ENCODE results near the gene DUSP14.

The DUSP14 gene

DNA sequence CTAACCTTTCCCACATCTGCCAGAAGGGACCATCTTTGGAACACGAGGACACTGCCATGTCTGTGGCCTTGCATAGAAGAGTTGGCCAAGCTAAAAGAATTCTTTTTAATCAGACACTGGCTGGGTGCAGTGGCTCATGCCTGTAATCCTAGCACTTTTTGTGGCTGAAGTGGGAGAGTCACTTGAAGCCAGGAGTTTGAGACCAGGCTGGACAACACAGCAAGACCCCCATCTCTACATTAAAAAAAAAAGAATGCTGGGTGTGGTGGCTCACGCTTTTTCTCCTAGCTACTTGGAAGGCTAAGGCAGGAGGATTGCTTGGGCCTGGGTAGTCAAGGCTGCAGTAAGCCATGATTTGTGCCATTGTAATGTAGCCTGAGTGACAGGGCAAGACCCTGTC lies 9.3 kb upstream of the DUSP14 start:
- Histone ChIP-seq H3K4me2 (ENCODE audit: insufficient read depth, low read length) (no peak overlapping the region), H3K9ac (ENCODE audit: low read depth, low read length) (no peak overlapping the region), H3K4me3 (ENCODE audit: low read depth in 1 of 2, low read length in 2 of 2) (no peak overlapping the region), H3K9me3 (ENCODE audit: insufficient read depth, low read length, severe bottlenecking) (no peaks in the 10 kb centered on the region), H3K36me3 (ENCODE audit: insufficient read depth, low read length) (peaks cover 45% of the 10 kb centered on the region), H3K27me3 (ENCODE audit: insufficient read depth, low read length, poor library complexity) (no peaks in the 10 kb centered on the region), H3K79me2 (ENCODE audit: insufficient read depth, low read length) (no peaks in the 10 kb centered on the region), H3K27ac (ENCODE audit: low read length) (no peak overlapping the region), H2AFZ (ENCODE audit: low read depth, low read length) (no peak overlapping the region), H4K20me1 (ENCODE audit: insufficient read depth, low read length) (no peaks in the 10 kb centered on the region), H3K4me1 (ENCODE audit: insufficient read depth, low read length) (peaks cover 8% of the 10 kb centered on the region; the same call in 1 of the 2 replicates)
- ATAC-seq (ENCODE audit: insufficient read depth, low read depth) (no peak), DNase-seq (no peak)
- TF ChIP-seq EZH2 (IDR thresholded peaks at IDR 0.05; ENCODE audit: borderline replicate concordance, low read depth, low read length, severe bottlenecking), result no peak
- TF ChIP-seq, protein P1, sequence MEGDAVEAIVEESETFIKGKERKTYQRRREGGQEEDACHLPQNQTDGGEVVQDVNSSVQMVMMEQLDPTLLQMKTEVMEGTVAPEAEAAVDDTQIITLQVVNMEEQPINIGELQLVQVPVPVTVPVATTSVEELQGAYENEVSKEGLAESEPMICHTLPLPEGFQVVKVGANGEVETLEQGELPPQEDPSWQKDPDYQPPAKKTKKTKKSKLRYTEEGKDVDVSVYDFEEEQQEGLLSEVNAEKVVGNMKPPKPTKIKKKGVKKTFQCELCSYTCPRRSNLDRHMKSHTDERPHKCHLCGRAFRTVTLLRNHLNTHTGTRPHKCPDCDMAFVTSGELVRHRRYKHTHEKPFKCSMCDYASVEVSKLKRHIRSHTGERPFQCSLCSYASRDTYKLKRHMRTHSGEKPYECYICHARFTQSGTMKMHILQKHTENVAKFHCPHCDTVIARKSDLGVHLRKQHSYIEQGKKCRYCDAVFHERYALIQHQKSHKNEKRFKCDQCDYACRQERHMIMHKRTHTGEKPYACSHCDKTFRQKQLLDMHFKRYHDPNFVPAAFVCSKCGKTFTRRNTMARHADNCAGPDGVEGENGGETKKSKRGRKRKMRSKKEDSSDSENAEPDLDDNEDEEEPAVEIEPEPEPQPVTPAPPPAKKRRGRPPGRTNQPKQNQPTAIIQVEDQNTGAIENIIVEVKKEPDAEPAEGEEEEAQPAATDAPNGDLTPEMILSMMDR (IDR thresholded peaks at IDR 0.05; ENCODE audit: borderline replicate concordance, extremely low read depth, low read length, poor library complexity, severe bottlenecking), result no peak

DNA sequence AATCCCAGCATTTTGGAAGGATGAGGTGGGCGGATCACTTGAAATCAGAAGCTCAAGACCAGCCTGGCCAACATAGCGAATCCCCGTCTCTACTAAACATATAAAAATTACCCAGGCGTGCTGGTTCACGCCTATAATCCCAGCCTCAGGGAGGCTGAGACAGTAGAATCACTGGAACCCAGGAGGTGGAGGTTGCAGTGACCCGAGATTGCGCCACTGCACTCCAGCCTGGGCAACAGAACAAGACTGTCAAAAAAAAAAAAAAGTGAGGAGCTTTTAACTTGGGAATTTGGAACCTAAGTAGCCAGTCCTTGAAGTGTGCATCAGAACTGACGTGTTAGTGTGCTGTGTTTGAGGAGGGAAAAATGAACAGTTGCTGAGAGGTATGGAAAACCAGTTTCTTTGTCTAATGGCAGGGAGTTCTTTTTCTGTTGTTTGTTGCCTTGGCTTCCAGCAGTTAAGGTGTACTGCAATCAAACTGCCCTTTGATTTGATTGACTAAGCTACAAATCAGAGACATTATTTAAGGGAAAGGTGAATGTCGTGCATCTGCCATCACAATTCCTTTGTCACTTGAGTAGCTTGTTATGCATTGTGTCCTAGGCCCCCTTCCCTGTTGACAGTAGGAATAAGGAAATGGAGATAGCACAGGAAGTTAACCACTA lies 8.6 kb upstream of the DUSP14 start:
- no peak for ATAC-seq (ENCODE audit: insufficient read depth, low read depth)
- no peak overlapping the region for H3K9ac ChIP-seq (ENCODE audit: low read depth, low read length)
- H3K4me2 ChIP-seq (ENCODE audit: insufficient read depth, low read length), result no peak overlapping the region
- no peaks in the 10 kb centered on the region for H3K79me2 ChIP-seq (ENCODE audit: insufficient read depth, low read length)
- H3K27me3 ChIP-seq (ENCODE audit: insufficient read depth, low read length, poor library complexity), result no peaks in the 10 kb centered on the region
- no peaks in the 10 kb centered on the region for H4K20me1 ChIP-seq (ENCODE audit: insufficient read depth, low read length)
- H3K4me3 ChIP-seq (ENCODE audit: low read depth in 1 of 2, low read length in 2 of 2), result no peak overlapping the region
- no peak overlapping the region for H3K27ac ChIP-seq (ENCODE audit: low read length)
- peaks cover 8% of the 10 kb centered on the region; the same call in 1 of the 2 replicates for H3K4me1 ChIP-seq (ENCODE audit: insufficient read depth, low read length)
- no peak for DNase-seq
- H3K36me3 ChIP-seq (ENCODE audit: insufficient read depth, low read length), result peaks cover 38% of the 10 kb centered on the region
- no peaks in the 10 kb centered on the region for H3K9me3 ChIP-seq (ENCODE audit: insufficient read depth, low read length, severe bottlenecking)
- no peak overlapping the region for H2AFZ ChIP-seq (ENCODE audit: low read depth, low read length)
- TF ChIP-seq, protein P1 (IDR thresholded peaks at IDR 0.05; ENCODE audit: borderline replicate concordance, extremely low read depth, low read length, poor library complexity, severe bottlenecking), result no peak
- TF ChIP-seq EZH2 (IDR thresholded peaks at IDR 0.05; ENCODE audit: borderline replicate concordance, low read depth, low read length, severe bottlenecking), result no peak

DNA sequence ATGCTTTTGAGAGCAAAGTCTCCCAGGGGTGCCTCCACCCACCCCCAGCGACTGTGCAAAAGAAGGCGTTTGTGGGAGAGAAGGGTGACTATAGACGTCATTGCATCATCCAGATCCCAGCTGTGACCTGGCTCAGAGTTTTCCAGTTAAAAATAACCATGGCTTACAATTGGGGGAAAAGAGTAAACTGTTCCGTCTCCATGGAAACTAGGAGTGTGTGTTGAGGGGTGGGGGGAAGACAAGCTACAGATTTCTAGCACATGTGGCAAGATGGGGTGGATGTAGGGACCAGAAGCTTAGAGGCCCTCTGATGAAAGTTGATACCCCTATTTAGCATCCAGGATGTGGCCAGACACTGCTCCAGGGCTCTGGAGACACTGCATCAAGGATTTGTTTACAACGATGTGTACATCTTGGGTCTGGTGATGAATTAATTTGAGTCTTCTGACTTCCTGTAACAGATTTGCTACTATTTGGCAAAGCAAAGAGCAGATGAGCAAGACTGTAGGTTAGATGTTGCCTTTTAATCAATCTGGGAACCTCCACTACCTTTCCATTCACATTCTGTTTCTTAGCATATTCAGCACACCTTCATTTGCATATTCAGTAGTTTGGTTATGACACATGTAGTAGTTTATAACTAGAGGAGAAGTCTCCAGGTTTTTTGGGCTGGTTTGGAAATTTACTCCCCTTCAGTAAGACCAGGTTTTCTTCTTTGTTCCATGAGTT lies 6.2 kb upstream of the DUSP14 start:
- TF ChIP-seq, protein P1 (IDR thresholded peaks at IDR 0.05; ENCODE audit: borderline replicate concordance, extremely low read depth, low read length, poor library complexity, severe bottlenecking), result no peak
- no peak for TF ChIP-seq EZH2 (IDR thresholded peaks at IDR 0.05; ENCODE audit: borderline replicate concordance, low read depth, low read length, severe bottlenecking)
- Histone ChIP-seq H4K20me1 (ENCODE audit: insufficient read depth, low read length) (no peaks in the 10 kb centered on the region), H3K4me2 (ENCODE audit: insufficient read depth, low read length) (no peak overlapping the region), H3K27ac (ENCODE audit: low read length) (no peak overlapping the region), H3K4me1 (ENCODE audit: insufficient read depth, low read length) (peaks cover 10% of the 10 kb centered on the region), H3K79me2 (ENCODE audit: insufficient read depth, low read length) (no peaks in the 10 kb centered on the region), H3K27me3 (ENCODE audit: insufficient read depth, low read length, poor library complexity) (no peaks in the 10 kb centered on the region), H3K9ac (ENCODE audit: low read depth, low read length) (no peak overlapping the region), H3K4me3 (ENCODE audit: low read depth in 1 of 2, low read length in 2 of 2) (no peak overlapping the region), H3K36me3 (ENCODE audit: insufficient read depth, low read length) (peaks cover 15% of the 10 kb centered on the region), H3K9me3 (ENCODE audit: insufficient read depth, low read length, severe bottlenecking) (no peaks in the 10 kb centered on the region), H2AFZ (ENCODE audit: low read depth, low read length) (no peak overlapping the region)
- ATAC-seq (ENCODE audit: insufficient read depth, low read depth), result peak; percentile 35; the same call in 1 of the 3 replicates
- DNase-seq, result no peak

Measured in DND-41 (cell line).